GM19324 (cell line): ENCODE results near the gene CLDN1.
"Not testable (repeated sequence)": the region's sequence is repeated elsewhere in the genome, so short reads cannot be mapped to it uniquely, and the experiment has no call there.

ENCODE experiments used
- ATAC-seq: cut with Tn5 transposase; IDR thresholded peaks from one replicate; pipeline ENCODE4 v1.9.1; 2021; ENCODE audit warnings: mild to moderate bottlenecking, moderate library complexity; ENCODE audit not compliant: unreplicated experiment, low FRiP score

The CLDN1 gene

DNA sequence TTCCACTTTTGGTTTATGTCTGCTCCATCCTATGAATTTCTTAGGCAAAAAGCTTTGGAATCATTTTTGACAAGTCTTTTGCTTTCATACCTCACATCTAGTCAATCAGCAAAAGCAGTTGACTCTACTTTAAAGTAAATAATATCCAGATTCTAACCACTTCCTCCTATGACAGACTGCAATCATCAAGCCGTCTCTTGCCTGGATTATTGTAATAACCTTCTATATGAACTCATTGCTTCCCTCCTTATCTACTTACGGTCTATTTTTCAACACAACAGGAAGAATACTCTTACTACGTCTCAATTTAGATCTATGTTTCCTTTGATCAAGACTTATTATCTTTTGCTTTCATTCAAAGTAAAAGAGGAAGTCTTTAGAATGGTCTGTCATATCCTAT lies 20.7 kb downstream of the CLDN1 start:
- no peak for ATAC-seq

DNA sequence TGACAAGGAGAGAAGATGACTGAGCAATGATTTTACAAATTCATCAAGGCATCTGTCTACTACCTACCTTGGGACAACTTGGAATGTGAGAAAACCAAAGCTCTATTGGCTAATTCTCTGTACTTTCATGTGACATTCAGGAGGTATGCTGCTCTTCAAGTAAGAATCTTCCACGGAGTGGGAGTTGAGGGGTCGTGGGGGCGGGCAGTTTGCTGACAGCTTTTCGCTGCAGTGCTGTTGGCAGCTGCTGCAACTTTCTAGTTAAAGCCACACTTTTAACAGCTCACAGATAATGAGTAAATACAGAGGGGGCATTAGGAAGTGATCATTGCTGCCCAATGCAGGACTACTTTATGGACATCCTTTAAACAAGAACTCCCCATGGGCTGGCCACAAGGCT lies 22.3 kb downstream of the CLDN1 start:
- ATAC-seq, result no peak

DNA sequence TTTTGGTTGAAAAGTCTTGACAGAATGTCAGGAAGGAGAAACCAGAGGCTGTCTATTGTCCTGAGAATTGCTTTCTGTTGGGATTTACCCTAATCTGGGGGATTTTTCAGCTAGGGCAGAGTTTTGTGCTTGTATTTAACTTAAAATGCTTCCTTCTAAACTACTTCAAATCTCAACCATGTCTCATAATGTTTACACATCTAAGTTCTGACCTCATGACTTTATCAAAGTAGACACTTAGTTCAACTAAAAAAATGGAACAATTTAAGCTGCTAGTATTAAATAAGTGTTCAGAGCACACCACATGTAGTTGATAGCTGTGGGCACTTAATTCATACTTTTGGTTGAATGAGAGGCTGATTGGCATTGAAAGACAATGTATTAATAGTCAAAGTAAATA lies 28.2 kb downstream of the CLDN1 start:
- ATAC-seq, result no peak

DNA sequence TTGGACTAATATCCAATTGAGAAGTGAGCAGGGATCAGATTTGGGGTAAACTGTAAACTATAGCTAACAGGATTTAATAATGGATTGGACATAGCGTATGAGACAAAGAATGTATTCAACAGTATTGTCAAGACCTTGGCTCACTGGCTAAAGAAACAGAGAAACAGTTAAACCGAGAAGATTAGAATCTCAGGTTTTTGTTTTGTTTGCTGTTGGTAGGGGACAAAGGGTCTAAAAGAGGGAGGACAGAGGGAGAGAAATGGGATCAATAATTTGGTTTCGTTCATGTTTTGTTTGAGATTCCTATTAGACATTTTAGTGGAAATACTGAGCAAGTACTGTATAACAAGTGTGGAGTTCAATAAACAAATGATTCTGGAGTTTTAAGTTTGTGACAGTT lies 28.6 kb downstream of the CLDN1 start:
- no peak for ATAC-seq

DNA sequence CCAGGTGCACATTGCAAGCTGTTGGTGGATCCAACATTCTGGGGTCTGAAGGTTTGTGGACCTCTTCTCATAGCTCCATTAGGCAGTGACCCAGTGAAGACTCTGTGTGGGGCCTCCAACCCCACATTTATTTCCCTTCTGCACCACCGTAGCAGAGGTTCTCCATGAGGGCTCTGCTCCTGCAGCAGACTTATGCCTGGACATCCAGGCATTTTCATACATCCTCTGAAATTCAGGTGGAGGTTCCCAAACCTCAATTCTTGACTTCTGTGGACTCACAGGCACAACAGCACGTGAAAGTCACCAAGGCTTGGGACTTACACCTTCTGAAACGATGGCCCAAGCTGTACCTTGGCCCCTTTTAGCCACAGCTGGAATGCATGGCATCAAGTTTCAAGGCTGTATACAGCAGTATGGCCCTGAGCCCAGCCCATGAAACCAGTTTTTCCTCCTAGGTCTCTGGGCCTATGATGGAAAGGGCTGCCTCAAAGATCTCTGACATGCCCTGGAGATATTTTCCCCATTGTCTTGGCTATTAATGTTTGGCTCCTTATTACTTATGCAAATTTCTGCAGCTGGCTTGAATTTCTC lies 30.2 kb downstream of the CLDN1 start:
- no peak for ATAC-seq

DNA sequence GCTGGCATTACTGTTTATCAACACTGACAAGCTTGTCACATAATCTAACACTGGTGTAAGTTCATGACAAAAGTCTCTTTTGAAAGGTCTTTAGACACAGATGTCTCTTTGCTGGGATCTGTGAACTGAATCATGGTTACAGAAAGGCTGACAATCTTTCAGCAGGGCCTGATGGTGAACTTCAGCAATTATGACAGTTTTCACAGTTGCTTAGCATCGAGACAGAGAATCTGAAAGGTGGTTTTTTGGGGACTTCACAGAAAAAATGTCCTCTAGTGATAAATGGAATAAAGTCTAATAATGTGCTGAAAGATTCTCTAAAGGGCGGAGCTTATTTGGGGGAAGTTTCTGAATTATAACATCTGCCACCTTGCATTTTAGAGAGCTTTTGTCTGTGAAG lies 32.3 kb downstream of the CLDN1 start:
- no peak for ATAC-seq

DNA sequence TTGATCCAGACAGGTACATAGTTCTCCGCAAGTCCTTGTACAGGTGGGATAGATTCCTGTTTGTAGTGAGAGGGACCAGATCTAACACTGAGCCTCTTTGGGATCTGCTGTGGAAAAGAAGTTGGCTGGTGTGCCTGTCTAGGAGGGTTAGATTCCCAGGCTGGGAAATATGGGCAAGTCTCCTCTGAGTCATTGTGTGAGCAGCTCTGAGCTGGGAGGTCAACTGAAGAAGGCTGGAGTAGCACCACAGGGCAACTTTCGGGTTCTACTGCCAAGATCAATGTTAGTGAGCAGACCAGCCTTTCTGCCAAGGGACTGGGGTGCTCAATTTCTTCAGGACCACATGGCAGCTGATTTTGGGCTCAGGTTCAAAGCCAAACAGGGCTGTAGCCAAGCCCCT lies 33.4 kb downstream of the CLDN1 start:
- ATAC-seq, result no peak

DNA sequence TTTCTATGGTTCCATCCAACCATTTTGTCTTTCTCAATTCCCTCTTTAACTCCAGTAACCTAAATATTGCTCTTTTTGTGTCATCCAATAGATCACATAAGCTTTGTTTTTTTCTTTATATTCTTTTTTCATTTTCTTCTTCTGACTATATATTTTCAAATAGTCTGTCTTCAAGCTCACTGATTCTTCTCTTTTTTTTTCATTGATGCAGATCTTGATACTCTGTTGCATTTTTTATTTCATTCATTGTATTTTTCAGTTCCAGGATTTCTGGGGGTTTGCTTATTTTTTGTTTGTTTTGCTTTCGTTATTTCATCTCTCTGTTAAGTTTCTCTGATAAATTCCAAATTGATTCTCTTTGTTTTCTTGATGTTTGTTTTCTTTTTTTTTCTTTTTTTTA lies 36.2 kb downstream of the CLDN1 start:
- ATAC-seq, result no peak

DNA sequence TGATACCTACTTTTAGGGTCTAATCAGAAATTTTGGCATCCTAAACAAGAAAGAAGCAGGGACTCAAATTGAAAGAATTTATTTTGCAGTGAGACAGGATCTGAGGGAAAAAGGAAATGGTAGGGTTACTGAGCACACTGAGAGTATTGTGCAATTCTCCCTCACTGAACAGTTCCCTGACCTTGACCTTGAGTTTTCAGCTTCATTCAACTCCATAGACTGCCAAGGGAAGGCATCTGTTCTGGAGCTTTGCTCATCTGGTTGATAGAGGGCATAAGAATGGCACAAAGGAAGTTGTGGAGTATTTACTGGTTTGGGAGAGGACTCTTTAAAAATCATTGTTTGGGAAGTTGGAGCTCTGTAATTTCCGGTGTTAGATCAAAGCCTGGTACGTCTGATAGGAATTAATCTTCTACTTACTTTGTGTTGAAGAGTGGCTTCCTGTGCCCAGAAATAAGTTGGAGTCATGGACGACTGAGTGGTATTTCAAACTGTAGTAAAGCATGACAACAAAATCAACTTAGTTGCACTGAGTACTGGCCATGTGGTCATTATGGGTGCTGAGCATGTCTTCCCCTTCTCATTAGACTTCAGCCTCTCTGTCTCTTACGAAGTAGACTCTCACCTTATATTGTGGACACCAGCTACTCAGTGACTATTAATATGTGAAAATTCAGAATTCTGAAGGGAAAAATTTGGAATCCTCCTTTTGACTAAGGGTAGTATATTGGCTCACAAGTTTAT lies 40.8 kb downstream of the CLDN1 start:
- ATAC-seq, result no peak

DNA sequence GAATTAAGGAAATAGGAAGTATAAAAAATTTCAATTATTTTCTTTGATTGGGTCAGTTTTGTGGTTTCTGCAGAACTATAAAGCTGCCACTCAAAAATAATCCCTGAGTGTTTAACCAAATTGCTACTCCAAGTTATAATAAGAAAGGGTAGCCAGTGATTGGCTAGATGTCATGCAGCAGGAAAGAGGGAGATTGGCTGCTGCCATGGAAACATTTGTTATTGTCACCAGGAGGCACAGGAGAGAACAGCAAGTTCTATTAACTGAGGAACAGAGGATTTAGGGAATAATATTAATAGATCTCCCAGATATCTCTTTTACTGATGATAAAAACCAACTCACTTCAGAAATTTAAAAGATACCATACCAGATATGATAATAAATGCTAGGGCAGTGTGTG lies 42.6 kb downstream of the CLDN1 start:
- ATAC-seq, result no peak

DNA sequence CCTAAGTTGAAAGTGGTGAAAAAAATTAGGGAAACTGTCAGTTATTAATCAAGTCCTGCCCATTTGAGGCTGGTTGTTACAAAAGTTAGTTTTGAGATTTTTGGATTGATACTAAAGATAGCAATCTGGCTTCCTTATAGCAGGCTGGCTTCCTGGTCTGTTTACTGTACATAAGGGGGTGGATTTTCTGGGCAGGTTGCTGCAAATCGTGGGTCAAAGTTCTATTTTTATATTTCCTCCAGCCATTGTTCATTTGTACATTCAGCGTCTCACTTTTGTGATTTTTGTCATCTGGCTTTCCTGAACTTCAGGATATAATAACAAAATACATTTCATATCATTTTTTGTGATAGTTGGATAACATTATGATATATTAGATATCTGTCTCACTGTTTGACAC lies 49.5 kb downstream of the CLDN1 start:
- no peak for ATAC-seq

DNA sequence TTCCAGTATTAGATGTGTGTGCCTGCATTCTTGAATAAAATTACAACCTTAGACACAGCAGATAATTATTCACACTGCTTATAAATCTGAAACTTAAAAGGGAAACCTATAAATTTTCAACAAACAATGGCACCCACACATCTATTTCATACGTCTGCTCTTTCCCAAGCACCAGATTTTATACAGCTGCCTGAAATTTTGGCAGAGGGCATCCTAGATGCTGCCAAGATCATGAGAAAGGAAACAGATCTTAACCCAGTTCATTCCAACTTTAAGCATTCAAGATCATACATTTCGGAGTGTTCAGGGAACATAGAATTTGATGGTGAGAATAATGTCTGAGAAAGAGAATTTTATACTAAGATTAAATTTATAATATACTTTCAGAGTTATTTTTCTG lies 53.1 kb downstream of the CLDN1 start:
- no peak for ATAC-seq

DNA sequence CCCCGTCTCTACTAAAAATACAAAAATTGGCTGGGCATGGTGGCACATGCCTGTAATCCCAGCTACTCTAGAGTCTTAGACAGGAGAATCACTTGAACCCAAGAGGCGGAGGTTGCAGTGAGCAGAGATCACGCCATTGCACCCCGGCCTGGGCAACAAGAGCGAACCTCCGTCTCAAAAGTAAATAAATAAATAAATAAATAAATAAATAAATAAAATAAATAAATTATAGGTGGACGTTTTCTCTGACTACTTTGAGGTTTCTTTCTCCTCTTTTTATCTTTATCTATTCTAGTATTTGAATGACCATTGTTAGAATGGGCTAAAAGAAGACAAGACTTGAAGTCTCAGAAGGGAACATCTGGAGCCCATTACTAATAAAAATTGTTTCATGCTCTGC lies 54.8 kb downstream of the CLDN1 start:
- ATAC-seq, result not testable (repeated sequence)

DNA sequence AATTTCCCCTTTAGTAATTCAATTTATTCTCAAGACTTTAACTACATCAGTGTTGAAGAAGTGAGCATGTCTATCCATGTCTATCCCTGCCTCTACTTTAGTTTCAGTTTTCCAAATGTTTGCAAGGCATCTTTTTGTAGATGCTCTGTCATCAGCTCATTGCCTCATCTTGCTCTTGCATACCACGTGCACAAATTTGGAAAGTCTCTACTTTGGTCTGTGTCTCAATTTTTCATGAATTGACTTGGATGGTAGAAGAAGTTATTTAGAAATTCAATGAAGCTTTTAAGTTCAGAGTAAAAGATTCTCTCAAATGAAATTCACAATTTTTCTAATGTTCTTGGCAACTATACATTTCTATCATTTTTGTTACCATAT lies 55.3 kb downstream of the CLDN1 start:
- ATAC-seq, result no peak

DNA sequence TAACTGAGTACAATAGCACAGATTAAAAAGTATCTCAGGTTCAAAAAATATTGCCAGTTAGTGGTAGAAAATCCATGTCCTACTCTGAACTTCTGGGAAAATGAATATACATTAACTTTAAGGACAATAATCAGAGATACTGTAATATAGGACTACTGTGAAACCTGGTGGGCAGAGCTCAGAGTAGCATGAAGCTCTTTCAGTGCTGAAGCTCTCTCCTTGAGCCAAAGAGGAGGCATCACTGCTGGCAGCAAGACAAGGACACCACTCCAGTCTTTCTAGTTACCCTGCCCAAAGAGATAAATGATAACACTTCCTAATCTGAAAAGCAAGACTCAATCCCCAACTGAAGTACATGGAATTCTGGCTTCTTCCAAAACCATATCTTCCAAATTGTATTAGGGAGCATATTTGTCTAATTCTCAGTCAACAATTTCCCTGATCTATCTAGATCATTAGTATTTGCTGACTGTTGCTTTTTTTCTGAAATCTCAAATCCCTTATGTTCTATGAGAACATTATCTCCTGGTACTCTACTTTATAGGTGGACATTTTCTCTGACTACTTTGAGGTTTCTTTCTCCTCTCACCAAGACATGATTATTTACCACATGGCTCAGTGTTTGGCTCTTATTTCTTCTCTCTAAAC lies 55.9 kb downstream of the CLDN1 start:
- no peak for ATAC-seq

DNA sequence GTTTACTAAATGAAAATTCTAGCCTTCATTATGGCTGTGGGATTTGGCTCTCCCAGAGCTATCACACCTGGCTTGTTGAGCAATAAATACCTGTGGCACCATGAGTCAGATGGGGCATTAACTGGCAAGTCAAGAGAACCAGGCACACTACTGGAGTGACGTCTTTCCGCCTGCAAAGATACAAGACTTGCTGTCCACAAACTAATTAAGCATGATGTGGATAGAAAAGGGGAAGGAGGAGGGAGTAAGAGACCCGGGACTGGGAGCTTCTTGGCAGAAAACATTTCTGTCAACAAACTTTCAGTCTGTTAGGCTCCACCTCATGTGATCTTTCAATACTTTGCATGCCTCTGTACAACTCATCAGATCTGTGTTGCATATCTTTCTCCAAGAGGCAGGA lies 56.5 kb downstream of the CLDN1 start:
- ATAC-seq, result no peak

DNA sequence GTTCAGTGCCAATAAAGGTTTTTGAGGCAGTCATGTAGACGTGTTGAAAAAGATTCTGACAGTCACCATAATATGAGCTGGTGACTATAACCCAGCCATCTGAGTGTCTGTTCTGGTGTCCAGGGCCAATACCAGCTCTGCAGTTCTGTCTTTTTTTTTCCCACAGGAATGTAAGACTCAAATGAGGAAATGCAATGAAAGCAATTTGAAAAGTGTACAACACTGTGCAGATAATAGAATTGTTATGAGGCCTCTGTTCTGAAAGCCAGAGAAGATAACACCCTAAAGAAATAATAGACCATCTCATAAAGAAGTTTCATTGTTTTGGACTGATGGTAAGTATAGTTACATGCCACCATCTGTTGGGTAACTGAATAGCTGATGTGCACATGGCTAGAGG lies 57.1 kb downstream of the CLDN1 start:
- ATAC-seq, result no peak

DNA sequence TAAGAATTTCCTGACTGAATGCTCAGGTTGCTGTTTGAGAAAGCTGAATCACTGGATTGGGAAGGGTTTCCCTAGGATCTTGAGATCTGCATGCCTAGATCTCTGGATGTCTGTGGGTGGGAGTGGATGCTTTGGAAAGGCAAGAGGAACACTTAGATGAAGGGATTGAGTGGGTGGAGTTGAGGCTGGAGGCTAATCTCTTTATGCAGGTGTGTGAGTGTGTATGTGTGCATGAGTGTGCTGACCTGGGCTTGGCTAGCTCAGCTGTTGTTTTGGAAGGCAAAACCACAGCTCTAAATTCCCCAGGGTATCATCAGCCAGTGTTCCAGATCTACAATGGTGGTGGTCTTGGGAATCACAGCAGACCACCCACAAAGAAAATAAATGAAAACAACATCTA lies 60.5 kb downstream of the CLDN1 start:
- no peak for ATAC-seq

DNA sequence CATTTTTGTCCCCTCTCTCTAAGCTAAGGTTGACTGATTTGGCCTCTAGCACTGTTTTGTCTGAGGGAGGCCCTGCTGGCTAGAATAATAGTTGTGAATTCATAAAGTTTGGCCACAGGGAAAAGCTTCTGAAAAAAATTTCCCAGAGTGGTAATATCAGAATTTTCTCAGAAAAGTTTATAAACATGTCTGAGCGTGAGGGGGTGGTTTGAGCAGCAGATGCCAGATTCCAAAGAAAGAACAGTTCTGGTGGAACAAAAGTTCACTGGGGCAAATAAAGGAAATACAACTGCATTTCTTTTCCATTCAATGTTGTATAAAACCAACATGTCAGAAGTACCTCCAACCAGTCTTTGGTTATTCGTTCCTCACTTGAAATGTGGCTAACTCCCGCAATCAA lies 61.2 kb downstream of the CLDN1 start:
- no peak for ATAC-seq

DNA sequence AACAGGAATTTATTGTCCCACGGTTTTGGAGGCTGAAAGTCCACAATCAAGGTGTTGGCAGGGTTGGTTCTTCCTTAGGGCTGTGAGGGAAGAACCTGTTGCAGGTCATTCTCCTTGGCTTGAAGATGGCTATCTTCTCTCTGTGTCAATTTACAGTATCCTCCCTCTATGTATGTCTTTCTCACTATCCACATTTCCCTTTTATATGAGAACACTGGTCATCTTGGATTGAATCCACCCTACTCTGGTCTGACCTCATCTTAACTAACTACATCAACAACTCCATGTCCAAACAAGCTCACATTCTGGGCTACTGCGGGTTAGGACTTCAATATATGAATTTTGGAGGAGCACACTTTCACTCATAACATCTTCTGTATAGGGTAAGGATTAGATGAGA lies 61.9 kb downstream of the CLDN1 start:
- no peak for ATAC-seq

DNA sequence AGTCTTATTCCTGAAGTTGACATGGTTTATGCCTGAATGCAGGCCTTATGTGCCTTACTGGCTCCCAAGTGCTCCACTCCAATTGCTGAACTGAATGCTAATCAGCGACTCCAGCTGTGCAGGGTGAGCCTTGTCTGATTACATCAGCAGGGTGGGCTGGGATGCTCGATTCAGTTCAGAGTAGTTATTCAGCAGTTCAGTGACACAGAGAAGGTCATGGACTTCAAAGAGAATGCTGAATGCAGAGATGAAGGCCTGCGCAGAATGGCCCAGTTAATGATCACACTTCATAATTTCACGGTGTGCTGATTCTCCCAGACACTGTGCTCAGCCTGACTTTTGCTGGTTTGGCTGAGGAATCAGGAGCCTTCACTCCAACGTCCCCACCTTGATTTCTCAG lies 63.6 kb downstream of the CLDN1 start:
- ATAC-seq, result no peak
